GM21737 (cell line): ENCODE measurements around the gene MAFB.
A peak's percentile ranks its signal among the peaks of the same experiment; 100 is the strongest.
"Not testable (repeated sequence)": the region's sequence is repeated elsewhere in the genome, so short reads cannot be mapped to it uniquely, and the experiment has no call there.

ENCODE experiments used
- ATAC-seq: cut with Tn5 transposase; IDR thresholded peaks from one replicate; pipeline ENCODE4 v1.9.1; 2021; ENCODE audit warnings: mild to moderate bottlenecking, moderate library complexity; ENCODE audit not compliant: unreplicated experiment

Gene MAFB

DNA sequence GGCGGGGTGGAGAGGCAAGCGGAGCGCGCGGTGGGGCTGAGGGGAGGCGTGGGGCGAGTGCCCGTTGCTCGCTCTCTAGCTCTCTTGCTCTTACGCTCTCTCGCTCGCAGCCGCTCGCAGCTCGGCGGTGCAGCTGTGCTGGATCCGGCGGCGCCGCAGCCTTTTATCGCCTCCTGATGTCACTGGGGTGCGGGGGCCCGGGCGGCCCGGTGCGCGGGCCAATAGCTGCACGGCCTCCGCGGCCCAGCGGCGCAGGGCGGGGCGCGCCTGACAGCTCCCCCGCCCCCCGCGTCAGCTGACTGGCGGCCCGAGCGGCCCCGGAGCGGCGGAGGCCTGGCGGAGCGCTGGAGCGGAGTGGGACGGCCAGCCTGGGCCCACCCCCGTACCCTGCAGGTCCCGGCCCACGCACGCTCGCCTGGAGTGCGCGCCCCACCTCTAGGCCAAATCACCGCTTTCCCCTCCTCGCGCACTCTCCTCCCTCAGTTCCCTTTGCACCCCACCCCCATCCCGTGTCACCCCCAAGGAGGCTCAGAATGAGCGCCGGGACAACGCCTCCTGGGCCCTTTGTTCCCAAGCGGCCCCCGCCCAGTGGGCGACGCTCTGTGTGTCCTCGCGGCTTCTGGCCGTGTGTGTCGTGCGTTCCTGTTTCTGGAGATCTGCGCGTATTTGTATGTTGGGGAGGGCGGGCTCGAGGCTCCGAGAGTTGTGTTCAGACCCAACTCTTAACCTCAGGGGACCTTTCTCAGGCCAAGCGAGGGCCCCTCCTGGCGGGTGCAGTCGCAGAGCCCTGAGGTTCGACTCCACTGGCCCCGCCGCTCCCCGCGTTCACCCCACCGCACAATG lies at the start of gene MAFB:
Gene MAFB (minus strand): TSS at position 137 of the 843 bp plus-strand sequence. CDS start 386 bp downstream, outside the sequence.
- ATAC-seq, result peak; percentile 42

DNA sequence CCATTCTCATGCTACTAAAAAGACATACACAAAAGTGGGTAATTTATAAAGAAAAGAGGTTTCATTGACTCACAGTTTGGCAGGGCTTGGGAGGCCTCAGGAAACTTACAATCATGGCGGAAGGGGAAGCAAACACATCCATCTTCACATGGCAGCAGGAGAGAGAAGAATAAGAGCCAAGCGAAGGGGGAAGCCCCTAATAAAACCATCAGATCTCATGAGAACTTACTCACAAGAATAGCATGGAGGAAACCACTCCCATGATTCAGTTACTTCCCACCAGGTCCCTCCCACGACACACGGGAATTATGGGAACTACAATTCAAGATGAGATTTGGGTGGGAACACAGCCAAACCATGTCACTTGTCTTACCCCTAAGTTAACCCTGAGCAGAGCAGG lies 47.4 kb upstream of the MAFB start:
- not testable (repeated sequence) for ATAC-seq

GRCh38 chr20:40728996-40729395 lies 40.0 kb upstream of the MAFB start:
- ATAC-seq, result no peak

- ATAC-seq, result no peak
Observed at GRCh38 chr20:40728470-40728869, 39.4 kb upstream of the MAFB start.

DNA sequence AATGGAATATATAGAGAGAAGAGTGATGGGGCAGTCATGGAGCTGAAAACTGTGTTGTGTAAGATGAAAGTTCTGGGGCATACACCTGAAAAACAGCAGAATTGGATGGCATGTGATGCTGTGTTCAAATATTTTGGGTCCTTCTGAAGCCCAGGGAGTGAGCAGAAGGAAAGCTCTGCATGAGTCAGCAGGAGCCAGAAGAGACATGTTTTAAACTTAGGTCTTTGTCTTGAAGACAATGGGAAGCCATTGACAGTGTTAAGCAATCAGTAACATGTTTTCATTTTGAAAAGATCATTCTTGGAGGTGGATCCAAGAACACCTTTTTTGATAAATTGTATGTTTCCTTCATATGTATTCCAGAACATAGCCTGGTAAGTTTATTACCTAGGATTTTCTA lies 38.9 kb upstream of the MAFB start:
- no peak for ATAC-seq

GRCh38 chr20:40726776-40727175 lies 37.7 kb upstream of the MAFB start:
- ATAC-seq, result no peak

DNA sequence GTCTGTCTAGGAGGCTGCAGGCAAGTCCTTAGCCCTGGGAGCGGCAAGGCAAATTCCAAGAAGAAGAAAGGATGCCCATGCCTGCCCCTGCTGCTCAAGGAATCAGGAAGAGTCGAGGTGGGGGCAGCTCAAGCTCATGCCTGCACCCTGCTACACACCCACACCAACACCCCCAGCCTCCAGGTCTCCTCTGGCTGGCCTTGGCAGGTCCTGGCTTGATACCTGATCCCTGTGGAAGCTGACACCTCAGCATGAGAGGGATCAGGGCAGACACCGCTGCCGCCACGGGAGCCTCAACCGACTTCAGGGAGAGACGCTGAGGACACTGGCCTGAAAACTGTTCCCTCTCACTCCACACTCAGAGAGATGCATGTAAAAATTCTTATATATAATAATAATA lies 35.5 kb upstream of the MAFB start:
- ATAC-seq, result no peak

DNA sequence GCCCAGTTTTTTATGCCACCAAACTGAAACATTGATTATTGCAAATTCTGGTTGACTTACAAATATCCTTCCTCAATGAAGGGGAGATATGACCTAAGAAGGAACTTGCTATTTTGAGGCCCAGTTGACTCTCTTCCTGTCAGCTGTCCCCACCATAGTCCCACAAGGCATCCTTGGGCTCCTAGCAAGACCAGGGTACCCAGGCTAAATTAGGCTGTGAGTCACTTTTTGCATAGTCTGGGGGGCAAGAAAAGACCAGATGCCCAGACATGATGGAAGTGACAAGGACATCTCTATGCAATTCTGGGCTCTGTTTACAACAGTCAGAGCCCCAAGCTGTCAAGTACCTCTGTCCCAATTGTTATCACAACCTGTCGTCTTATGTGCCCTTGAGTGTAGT lies 31.8 kb upstream of the MAFB start:
- ATAC-seq, result no peak

- ATAC-seq, result no peak
Observed at GRCh38 chr20:40720099-40720498, 31.1 kb upstream of the MAFB start.

DNA sequence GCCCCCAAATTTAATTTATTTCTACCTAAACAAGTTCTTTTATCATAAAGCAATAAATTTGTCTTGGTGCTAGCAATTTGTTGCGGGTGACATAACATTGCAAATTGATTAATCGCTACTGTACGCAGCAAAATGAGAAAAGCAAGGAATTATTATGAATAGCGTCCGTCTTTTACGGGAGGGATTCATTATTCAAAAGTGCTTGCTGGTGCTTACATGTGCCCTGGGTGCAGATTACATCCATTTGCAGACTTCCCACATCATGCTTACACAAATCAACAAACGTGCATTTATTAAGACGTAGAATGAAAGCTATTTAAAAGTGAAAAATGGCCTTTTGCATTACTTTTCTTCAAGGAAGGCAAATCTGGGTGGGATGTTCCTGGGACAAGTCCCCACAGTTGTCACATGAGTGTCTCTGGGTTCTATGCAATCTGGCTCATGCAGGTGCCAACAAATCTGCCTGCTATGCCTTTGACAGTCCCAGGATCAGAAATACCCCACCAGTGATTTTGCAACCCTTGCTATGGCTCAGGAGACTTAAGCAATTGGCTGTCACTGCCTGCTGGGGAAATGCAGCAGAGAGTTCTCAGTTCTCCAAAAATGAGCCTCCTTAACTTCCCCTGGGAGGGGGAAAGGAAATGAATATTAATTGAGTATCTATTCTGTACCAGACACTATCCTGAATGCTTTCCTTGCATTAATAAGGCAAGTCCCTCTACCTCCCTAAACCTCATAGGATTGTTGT lies 30.1 kb upstream of the MAFB start:
- ATAC-seq, result no peak

DNA sequence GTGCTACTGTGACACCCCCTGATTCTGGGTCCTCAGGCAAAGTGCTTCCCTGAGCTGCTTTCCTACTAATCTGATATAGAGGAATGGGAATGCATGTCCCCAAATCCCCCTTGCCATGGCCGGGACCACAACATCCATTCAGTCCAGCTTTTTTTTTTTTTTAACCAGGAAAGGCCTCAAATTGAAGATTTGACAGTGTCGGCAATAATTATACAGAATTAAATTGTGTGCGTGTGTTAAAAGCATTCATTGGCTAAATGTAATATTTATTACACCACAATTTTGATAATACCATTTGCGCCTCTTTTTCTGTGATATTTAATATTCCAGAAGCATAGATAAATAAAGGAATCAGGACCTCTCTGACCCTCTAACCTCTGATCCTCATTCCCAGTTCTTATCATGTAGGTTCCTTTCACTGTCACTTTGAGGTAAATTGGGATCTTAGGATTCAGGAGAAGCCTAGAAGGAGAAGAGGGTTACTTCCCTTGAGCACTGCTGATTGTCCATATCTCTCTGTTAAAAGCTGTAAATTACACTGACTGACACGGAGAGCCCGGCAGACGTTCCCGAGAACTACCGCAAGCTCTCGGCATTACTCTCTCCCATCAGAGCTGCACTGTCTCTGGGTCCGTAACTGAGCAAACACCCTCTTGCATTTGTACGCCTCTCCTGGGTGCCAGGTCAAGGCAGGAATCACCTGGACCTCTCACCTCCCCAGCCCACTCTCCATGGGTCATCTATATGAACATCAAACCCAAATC lies 29.4 kb upstream of the MAFB start:
- no peak for ATAC-seq

DNA sequence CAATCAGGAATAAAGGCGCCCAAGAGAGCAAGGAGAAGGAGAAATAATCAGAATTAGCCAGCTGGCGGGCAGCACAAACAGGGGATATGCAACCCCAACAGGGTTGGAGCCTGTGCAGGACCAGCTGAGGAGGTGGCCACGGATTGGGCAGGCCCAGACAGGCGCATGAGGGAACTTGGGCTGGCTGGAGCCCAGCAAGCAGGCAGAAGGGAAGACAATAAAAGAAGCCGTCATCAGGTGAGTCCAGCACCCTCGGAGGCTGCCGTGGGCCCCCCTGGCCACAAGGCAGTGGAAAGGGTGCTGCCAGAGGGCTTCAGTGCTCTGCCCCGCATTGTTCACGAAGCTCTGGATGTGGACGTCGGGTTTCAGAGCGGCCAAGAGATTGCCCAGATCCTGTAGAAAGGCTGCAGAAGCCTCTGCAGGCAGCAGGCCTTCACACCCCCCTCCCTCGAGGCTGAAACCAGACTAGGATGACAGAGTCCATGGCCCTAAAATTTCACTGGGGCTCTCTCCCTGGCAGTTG lies 28.4 kb upstream of the MAFB start:
- no peak for ATAC-seq

GRCh38 chr20:40715491-40715890 lies 26.5 kb upstream of the MAFB start:
- no peak for ATAC-seq

DNA sequence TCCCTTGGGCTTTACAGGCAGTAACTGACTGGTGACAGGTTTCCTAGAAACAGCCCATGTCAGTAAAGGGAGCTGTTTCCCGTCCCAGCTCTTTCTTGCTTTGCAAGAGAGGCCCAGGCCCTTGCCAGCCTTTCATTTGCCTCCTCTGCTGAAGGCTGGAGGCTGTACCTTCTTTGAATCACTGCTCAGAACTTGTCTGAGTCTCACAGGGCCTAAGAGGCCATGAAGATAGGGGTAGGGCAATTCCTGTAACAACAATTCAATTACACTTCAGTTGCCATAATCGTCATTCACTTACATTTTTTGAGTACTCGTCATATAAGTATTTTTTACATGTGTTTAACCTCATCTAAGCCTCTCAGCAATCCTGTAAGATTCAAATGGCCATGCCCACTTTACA lies 25.9 kb upstream of the MAFB start:
- no peak for ATAC-seq

DNA sequence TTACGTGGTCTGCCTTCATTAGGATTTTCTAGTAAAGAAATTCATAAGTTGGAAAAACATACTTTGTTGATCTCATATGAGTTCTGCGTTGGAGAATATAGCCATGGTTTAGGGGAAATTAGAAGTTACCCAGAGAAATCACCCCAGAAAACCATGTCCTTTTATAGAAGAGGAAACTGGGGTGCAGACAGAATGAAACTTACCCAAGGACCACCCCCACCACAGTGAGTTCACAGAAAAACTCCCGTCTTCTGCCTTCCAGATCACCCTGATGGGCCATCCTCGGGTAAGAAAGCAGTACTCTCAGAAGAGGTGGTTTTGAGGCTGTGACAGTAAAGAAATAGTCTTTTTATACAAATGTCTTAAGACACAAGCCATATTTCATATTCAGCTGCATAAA lies 25.1 kb upstream of the MAFB start:
- ATAC-seq, result no peak

DNA sequence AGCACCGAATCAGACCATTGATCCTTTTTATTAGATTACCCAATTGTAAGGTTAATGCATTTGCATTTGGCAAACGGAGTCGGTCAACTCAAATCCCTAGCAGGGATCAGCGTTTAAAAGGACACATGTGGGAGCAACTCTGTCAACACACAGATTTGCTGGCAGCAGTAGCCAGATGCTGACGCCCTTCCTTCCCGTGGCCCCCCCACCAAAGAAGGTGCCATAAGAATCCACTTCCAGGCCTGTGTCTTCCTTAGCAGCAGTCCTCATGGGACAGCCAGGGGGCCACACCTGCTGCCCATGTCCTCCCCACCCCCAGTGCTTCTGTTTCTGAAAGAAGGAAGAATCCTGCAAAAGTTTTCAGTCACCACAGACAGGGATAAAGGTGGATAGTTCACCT lies 24.5 kb upstream of the MAFB start:
- no peak for ATAC-seq

GRCh38 chr20:40711079-40711478 lies 22.0 kb upstream of the MAFB start:
- ATAC-seq, result no peak

GRCh38 chr20:40710603-40711002 lies 21.6 kb upstream of the MAFB start:
- ATAC-seq, result no peak

- no peak for ATAC-seq
Observed at GRCh38 chr20:40706977-40707582, 18.0 kb upstream of the MAFB start.

- ATAC-seq, result no peak
Observed at GRCh38 chr20:40705413-40705812, 16.4 kb upstream of the MAFB start.

- no peak for ATAC-seq
Observed at GRCh38 chr20:40704828-40705227, 15.8 kb upstream of the MAFB start.
